Activated CD8-positive, alpha-beta memory T cell treated with anti-CD3 and anti-CD28 coated beads, Interleukin-2, amount 50 U/mL, for 24 hours (primary cell): Measurements from ENCODE around the gene LRPPRC.

ENCODE experiments used
- DNase-seq: peaks from one replicate; pipeline ENCODE4 v3.0.0-alpha.2; 2020; ENCODE audit errors: extremely low read depth

Gene LRPPRC

DNA sequence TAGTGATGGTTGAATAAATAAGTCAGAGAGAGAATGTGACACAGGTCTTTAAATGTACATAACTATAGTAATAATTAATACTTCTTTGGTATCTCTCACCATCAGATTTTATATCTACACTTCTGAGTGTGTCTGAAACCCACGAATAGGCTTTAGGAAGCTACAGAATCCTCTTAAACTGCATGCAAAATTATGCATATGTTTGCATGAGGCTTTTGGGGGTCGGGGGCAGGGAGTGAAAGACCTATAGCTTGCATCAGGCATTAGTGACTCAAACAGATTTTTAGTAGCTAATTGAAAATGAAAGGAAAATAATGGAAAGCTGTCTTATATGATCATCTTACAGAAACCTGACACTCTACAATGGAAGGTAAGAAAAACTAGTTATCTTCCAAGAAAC, 14.9 kb downstream of the LRPPRC start:
- DNase-seq = no peak

DNA sequence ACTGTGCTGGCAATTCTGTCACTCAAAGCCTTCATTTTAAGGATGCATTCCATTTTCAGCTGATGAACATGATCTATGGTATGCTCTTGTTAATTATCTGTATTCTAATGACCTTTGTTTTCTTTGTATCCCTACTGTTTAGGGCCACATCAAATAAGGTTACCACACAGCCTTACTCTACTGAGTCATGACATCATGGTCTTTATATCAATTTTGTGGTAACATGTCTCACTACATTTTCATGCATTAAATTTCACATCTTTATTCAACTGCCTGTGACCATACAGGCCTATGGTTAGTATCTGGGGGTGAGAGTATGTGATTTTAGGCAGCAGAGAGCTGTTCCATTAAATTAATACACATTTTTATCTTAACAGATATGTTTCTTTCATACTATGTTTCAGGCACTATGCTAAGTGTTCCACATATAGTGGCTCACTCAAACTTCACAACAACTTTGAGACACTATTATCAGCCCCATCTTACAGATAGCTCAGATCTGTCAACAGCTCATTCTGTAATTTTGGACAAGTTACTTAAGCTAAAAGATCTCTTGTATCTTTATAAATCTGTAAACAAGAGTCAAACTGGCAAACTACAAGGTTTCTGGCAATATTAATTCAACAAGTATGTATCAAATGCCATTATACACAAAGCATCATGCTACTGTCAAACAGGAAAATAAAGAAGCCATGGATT, 18.0 kb downstream of the LRPPRC start:
- DNase-seq = no peak

DNA sequence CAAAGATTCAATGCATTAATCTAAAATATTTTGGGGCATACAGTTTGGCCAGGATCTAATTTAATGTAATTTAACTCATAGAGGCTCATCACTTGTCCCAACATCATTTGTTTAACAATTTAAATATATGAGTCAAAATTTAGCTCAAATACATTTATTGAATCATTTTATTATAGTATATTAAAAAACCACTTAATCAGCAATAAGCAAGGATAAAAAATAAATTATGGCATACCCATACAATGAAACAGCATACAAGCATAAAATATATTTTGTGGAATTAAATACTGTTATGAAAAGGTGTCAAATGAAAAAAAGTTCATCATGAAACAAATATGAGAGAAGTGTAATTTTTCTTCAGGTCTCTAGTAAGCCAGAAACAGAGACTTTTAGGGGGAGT, 34.9 kb downstream of the LRPPRC start:
- no peak for DNase-seq

DNA sequence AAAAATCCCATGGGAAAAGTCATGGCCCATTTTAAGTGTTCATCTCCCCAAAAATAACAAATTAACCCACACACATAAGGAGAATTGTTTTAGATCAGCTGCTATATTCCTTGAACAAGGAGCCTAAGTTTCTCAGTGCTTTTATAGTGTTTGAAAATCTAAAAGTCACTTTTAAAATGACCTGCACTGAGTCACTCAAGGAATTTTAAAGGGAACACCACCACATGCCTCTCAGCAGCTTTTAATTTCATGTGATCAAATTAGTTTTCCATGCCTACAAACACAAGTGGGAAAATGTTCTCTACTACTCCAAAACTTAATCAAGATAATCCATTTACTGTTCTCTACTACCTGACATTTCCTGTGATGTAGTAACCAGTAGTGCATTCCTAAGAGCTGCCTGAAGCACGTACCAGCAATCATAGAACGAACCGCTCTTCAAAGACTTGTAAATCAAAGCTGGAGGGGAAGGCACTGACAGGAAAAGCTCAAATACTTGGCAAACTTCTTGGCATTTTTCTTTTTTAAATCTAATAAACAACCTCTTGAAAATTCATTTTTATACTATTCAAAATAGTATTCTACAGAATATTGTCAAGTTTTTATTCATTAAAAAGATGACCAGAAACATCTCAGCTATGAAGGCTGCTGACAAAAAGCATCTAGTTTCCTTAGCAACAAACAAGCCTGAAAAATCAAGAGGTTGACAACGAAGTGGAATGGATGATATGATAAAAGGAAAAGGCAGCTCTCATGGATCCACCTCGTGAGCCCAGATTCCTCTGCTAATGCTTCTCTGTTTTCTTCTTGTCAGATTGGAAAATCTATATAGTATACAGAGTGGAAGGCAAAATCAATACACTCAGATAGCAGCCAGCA, 37.2 kb downstream of the LRPPRC start:
- no peak for DNase-seq

DNA sequence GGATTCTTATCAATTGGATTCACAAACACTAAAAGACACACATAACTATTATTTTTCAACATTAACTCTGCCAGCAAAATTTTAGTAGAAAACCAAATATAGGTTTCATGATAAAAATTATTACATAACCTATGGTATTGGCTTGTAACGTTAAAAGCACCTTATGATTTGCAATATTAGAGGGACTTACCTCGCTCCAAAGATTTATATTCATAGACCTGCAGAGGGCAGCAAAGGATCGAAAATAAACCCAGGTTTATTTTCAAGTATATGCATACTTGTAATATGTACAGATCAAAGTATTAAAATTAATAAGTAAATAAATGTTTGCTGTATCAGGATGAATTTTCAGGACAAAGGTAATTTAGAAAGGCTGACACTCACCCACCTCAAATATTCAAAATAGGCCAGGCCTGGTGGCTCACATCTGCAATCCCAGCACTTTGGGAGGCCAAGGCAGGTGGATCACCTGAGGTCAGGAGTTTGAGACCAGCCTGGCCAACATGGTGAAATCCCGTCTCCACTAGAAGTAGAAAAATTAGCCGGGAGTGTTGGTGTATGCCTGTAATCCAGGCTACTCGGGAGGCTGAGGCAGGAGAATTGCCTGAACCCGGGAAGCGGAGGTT, 45.3 kb downstream of the LRPPRC start:
- DNase-seq = no peak

DNA sequence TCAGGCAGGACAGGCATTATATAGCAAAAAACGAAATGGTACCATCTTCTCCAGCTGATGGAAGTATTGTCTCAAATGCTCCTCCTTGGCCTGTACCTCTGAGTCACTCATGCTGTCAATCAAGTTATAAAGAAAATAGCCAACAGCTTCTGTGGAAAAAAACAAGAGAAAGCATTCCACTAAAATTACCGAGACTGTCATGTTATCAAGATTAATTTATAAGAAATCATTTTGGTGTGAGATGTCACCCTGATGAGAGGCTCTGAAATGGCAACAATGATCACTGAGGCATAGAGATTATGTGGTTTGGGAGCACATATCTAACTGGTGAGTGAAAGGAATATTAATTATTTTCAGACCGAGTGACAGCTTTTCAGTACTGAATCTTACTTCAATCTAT, 47.4 kb downstream of the LRPPRC start:
- DNase-seq = no peak

DNA sequence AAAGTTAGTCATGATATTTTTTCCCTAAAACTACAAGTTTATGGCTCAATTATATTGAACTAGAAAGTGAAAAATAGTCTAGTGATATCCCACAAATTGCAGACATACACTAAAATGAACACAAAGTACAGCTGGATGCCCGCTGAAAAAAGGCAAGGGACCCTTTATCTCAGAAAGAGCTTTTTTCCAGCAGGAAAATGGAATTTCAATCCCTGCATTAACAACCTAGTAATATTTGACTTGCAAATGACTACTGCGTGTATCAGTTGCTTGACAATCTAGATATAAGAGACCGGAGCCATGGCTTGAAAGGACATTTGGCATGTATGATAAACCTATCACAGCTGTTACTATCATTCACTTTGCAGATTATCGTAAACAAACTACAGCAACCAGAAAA, 49.1 kb downstream of the LRPPRC start:
- no peak for DNase-seq

DNA sequence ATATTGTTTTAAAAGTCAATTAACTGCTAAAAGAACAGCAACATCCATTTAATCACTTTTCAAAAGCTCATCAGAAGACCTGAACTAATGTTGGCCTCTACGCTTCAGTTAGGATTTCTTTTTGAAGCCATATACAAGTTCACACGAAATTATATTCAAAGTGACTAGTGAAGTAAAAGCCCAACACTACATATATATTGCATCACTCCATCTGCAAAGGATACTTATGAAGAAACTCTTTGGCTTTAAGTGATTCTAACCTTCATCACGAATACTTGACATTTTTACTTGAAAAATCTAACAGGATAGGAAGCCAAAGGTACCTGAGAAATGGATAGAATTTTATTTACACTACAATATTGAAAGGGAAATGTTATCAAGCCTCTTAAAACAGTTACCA, 50.4 kb downstream of the LRPPRC start:
- DNase-seq = no peak

DNA sequence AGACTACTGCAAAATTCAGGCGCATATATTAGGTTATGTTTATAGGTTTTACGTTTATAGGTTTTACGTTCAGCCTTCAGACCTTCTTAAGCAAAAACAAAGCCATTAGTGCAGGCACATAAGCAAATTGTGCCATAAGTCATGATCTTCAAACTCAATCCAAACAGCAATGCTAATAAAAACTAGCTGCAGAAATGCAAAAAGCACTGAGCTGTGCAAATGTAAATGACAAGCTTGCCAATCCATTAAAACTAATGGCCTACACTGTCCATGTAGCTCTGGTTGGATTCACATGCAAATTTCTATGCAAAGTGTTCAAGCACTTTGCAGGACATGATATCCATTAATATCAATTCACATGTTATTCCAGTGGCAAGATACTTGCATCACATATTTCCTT, 50.9 kb downstream of the LRPPRC start:
- no peak for DNase-seq

DNA sequence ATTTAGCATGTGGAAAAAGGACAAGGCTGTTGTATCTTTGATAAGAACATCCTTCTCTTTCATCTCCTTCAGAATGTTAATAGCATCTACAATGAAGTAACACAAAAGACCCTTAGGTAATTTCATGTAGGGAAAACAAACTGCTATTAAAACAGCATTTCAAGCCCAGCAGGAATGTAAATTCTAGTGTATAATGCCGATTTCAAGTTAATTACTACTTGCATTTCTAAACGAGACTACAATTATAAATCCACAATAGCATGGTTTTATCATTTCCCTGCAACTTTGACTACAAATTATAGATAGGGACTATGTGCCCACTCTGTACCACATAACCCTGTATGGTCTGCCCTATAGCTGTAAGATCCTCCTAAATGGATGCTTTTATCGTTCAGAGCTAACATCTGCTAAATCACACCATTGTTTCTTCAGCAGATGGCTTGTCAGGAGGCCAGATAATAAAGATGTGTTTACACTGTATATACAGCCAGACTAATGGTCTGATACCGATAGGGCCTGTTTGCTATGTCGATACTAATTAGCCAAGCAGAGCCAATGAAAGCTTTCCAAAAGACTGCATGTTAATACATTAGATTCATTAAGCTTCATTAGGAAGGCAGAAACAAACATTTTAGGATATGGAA, 51.9 kb downstream of the LRPPRC start:
- DNase-seq = no peak

DNA sequence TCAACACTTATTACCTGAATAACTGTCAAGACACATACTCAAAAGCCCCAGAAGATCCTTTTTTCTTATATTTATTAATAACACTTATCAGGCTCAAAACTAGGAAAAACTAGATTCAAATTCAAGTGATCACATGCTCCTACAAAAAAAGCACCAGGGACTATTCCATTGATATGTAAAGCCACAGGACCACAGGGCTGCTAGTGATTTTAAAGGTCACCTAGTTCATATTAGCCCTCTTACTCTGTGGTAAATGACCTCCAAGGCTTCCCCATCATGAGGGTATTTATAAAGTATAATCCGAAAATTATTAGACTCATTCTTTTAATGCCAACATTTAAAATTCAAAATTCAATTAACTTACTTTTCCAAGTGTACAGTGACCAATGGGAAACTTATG, 52.5 kb downstream of the LRPPRC start:
- DNase-seq = no peak

DNA sequence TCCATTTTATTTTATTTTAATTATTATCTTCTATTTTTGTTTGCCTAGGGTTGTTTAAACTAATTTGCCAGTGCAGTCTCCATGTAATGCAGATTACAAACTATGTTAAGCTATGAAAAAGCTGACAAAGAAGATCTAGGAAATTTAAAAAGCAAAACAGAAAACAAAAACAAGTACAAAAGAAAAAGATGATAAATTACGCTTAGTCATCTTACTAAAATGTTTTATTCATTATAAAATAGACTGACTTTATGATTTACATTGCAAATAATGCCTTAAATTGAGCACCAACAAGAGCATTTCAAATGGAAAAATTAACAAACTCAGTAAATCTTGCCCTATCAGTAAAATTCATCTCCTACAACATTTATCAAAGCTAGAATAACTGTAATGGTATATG, 52.9 kb downstream of the LRPPRC start:
- no peak for DNase-seq

DNA sequence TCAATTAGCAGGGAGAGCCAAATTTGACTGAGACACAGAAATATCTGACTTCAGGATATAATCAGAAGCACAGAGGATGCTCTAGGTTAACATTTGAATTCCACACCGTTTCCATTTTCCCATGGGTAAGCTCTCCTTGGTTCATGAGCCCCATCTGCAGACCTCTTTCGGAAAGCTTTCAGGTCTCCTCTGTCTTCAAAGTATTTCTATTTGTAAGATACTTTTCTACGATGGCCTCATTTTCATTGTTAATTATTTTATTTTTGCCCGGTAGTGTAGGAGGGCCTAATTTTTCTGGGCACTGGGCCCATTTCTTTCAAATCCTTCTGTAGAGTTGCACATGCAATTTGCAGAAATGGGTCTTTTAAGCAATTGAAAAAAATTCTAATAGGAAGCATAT, 53.8 kb downstream of the LRPPRC start:
- DNase-seq = no peak

DNA sequence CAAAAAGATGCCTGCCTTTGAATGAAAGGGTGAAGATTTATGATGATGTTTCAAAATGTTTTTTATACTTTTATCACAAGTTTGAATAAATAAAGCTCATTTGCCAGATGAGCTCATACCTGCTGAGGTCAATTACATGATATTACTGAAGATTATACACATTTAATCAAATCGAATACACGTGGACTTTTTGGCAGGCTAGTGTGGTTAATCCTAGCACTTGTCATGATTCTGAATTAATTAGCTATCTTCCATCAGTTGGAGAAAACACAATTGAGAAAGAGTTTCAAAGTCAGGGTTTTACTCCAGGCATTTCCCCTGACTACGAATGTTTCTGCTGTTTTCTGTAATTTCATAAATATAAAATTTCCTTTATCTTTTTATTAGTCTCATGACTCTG, 54.4 kb downstream of the LRPPRC start:
- DNase-seq = no peak

DNA sequence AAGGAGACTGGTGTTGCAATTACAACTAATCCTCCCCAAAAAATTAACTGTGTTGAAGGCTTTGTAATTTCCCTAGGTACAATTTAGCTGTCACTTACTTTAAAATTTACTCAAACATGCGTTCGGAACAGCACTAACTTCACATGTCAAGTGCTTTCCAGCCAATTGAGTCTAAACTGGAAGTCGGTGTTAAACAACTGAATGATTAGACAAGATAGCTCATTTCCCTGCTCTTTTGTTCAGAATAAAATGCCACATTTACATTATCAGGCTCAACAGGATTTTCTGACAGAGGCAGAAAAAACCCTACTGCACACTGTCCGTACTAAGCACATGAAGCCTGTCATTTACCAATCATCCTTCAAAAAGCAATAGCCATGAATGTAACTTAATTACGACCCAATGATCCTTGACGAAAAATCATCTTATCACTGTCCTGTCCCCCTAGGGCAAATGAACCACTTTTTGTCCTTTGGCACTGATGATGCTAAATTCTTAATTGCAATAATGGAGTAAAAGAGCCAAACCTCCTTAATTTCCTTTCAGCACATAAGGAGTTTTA, 56.0 kb downstream of the LRPPRC start:
- DNase-seq = no peak

DNA sequence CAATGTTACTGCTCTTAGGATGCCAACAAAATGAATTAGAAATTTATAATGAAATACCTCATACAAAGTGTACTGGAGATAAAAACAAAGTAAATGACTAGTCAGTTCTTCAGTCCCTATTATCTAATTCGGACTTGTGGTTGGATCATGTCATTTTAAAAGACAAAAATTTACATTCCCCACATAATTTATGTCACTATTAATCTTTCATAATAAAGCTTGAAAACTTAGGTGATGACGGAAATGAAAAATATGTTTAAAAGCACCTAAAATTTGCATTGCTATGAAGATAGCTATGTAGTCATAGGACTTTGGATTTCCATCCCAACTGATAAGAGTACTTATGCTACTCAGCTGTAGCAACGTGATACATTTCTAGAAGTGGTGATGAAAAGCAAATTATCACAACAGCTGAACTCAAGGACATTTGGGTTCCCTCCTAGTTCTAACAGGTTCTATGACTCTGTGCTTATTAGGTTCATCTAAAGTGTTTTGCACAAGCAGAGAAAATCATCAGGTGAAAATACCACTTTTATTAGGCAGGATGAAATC, 58.4 kb downstream of the LRPPRC start:
- DNase-seq = no peak

DNA sequence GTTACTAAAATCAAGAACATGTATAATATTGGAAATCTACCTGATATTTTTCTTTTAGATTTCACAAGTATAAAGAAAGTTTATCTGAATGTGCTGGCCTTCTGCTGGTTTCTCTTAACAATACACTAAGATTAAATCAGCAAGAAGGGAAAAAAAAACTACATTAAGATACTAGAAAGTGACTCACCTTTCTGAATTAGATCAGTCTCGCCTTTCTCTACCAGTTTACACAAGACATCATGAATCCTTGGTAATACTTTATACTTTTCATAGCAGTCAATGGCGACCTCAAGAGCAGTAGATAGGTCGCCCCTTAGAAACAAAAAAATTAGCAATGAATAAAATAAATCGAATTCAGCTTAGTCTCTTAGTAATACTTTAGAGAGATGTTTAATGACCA, 61.2 kb downstream of the LRPPRC start:
- no peak for DNase-seq

DNA sequence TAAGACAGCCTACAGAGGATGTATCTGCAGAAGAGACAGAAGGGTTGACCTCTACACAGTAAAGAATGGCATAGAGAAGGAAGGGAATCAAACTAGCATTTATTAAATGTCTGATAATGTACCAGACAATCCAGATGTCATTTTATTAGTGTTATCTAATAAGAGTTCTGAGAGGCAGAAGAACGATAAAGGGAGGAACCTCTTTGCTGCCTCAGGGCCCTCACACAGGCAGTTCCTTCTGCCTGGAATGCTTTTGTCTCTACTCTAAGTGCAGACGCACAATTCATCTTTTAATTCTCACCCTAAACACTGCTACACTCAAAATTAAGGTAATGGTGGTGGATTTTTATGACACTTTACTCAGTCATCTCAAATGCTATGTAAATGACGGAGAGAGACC, 64.5 kb downstream of the LRPPRC start:
- DNase-seq = no peak

DNA sequence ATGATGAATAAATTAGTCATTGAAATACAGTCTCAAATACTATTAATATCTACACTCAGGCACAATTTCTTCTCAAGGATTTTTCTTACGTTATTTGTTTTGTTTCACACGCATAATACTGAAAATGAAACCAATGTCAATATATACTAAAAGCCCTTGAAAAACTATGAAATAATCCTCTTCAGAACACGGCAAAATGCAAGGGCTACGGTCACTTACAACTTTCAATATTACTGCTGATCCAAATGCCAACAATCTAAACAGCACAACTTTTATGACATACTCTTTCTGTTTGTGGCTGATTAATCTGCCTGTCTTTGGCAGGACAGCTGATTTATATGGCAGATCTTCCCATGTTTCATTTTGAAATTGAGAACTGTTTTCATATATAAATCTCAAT, 68.3 kb downstream of the LRPPRC start:
- DNase-seq = no peak

DNA sequence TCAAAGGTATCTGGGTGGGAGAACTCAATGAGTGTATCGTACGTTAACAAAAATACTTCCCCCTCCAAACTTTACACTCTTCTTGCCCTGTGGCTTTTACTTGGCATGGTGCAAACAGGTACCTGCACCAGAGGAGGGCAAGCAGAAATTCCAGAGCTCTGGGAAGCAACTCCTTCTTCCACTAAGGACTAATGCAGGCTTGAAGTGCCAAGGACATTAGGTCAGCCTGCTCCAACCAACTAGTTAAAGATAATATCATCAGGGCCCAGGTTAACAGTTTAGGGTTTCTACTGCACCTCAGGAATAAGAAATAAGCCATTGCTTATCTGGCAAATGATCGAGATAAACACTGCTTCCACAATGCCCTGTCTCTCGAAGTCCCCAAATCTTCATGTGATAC, 70.4 kb downstream of the LRPPRC start:
- DNase-seq = no peak

DNA sequence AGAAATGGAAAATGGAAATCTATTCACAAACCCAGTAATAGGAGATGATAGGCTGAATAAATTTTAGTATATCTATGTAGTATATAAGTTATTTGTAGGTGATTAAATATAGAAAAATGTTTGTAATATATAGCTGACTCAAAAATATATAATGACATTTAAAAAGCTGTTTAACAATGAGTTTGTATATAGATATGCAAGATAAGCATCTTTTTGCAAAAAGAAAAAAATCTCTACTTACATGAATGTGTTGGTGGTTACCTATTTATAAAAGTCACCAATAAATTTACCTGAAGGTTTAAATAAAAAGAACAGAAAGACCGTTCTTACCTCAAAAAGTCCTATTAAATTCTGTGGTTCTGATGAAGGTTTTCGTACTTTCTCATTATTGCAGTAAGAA, 71.3 kb downstream of the LRPPRC start:
- no peak for DNase-seq
